HG03045 (cell line): Measurements from ENCODE around the gene SPDYE2B.
"Not testable (repeated sequence)": the region's sequence is repeated elsewhere in the genome, so short reads cannot be mapped to it uniquely, and the experiment has no call there.

ENCODE experiments used
- ATAC-seq: cut with Tn5 transposase; IDR thresholded peaks from one replicate; pipeline ENCODE4 v1.9.1; 2021; ENCODE audit warnings: mild to moderate bottlenecking, moderate library complexity; ENCODE audit not compliant: unreplicated experiment

SPDYE2B gene, protein sequence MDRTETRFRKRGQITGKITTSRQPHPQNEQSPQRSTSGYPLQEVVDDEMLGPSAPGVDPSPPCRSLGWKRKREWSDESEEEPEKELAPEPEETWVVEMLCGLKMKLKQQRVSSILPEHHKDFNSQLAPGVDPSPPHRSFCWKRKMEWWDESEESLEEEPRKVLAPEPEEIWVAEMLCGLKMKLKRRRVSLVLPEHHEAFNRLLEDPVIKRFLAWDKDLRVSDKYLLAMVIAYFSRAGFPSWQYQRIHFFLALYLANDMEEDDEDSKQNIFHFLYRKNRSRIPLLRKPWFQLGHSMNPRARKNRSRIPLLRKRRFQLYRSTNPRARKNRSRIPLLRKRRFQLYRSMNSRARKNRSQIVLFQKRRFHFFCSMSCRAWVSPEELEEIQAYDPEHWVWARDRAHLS

DNA sequence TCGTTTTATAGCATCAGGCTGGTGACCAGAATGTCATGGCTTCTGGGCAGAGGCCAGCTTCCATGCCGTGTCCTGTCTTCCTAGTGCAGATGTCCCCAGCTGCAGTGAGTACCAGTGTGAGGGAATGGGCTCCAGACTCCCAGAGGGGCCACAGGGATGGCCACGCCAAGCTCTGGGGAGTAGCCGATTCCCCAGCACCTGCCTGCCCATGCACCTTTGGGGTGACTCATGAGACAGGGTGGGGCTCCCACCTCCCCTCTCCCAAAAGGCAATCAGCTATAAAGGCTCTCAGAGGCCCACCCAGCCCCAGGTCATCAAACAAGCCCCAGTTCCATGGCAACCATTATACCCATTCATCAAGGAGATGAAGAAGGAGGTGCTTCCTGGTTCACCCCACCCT lies at the start of gene SPDYE2B:
Gene SPDYE2B (plus strand): TSS at position 396 of the 400 bp plus-strand sequence. CDS start 2,030 bp downstream, outside the sequence.
- ATAC-seq: not testable (repeated sequence)

DNA sequence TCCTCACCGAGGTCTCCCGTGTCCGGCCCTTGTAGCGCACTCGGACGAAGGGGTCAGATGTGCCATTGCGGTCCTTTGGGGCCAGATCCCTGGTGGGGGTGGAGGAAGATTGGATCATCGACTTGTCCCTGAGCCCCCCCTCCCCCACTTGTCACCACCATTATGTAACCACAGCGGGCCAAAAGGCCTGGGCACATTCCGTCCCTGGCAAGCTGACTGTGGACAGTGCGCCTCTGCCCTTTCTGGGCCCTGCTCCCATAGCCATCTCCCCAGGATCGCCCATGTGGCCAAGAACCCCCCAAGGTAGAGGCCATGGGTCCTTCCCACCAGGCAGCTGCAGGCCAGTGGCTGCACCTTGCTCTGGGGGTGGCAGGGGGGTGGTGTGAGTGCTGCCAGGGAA lies 47.8 kb upstream of the SPDYE2B start:
- not testable (repeated sequence) for ATAC-seq

DNA sequence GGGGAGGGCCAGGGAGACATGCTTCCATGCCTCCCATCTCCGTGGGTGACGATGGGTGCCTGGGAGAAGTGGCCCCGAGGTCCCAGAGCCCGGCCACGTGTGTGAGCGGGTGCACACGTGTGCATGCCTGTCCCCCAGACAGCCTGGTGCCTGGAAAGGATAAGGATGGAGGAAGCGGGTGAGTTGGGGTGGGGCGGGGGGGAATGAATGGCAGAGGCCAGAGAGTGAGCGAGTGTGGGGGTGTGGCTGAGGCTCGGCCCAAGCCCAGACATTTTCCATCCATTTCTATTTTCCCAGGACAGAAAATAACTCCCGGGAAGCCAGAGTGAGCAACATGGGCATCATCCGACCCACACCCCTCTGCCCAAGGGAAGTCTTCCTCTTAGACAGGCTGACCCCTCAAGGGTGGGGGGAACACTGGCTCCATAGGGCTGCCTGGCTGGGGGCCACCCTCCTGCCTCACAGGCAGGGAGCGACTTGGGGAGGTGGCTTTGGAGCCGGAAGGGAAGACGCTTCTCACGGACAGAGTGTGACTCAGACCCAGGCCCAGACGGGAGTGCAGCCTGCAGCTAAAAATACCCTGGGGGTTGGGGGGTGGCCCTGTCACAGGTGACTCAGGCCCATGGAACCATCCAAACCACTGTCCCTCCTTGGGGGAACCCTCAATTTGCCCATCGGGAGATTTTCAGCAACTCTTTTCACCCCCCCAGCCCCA lies 45.5 kb upstream of the SPDYE2B start:
- ATAC-seq: not testable (repeated sequence)

DNA sequence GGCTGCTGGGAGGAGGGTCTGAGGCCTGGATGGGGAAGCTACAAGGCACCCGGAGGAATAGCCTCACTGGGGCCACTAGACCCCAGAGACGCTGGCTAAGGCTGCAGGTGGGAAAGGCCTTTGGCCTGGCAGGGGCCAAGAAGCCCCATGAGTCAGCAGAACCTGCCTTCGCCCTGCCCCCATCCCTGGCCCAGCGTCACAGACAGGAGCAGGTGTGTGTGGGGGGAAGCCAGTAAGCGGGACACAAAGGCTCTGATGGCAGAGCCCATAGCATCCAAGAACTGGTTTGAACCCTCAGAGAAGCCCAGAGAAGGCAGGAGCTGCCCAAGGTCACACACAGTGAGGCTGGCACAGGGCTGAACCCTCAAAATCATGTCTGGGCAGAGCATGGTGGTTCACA lies 43.3 kb upstream of the SPDYE2B start:
- not testable (repeated sequence) for ATAC-seq

DNA sequence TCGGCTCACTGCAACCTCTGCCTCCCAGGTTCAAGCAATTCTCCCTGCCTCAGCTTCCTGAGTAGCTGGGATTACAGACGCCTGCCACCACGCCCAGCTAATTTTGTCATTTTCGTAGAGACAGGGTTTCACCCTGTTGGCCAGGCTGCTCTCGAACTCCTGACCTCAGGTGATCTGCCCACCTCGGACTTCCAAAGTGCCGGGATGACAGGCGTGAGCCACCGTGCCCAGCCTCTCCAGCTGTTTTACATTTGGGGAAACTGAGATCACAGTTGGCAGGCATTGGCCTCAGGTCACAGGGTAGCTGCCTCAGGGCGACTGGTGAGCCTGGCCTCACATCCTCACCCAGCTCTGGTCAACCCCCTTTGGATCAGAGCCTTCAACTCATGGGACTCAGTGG lies 40.4 kb upstream of the SPDYE2B start:
- not testable (repeated sequence) for ATAC-seq

DNA sequence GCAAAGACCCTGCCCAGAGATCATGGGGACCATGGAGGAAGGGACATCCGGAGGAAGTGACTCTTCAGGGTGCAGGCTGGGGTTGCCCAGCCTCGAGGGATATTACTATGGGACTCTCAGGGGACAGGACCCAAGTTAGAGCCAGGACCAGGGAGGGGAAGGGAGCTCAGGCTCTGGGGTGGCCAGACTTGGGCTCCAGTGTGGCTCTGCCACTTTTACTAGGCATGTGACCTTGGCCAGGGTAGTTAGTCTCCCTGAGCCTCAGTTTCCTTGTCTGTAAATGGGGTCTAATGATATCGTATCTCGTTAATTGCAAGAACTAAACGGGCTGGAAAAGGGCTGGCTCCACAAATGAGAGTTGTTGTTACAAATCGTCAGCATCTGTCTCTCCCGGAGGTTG lies 39.7 kb upstream of the SPDYE2B start:
- not testable (repeated sequence) for ATAC-seq

DNA sequence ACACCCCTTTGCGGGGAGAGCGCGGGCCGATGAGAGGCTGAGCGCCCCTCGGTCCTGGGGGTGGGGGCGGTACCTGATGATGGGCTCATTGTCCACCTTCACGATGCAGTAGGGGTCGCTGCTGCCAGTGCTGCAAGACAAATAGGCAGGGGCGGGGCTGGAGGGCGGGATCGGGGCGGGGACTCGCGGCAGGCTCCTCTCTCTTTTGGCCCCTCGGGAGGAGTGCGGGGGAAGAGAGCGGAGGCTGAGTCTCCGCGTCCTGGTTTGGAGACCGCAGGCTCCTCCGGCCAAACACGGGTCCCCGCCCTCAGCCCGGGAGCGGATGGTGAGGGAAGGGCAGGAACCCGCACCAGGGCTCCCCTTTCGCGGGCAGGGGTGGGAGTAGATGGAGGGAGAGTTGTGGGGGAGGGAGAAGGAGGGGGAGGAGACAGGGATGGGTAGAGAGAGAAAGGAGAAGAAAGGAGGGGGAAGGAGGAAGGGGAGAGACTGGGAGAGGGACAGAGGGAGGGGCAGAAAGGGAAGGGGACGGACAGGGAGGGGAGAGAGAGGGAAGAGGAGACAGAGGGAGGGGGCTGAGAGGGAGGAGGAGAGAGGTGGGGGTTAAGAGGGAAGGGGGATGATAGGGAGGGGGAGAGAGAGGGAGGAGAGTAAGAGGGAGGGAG lies 39.0 kb upstream of the SPDYE2B start:
- ATAC-seq: peak; percentile 32

DNA sequence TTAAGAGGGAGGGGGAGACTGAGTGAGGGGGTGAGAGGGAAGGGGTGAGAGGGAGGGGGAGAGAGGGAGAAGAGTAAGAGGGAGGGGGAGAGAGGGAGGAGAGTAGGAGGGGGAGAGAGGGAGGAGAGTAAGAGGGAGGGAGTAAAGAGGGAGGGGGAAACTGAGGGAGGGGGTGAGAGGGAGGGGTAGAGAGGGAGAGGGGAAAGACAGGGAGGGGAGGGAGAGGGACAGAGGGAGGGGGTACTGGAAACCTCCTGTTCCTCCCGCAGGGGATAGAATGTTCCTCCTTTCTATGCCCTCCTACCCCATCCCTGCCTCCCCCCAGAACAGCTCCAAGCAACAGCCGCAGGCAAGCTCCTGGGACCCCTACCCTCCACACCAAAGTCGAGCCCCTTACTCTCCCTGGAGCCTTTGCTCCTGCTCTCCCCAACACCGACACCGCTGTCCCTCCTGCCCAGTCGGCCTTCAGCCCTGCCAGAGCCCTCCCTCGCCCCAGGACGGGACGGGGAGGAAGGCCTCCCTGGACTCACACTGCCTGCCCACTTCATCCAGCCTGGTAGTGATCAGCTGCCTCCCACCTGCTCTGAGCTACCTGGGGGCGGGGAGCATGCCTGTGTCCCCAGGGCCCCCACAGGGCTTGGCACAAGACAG lies 38.3 kb upstream of the SPDYE2B start:
- ATAC-seq: not testable (repeated sequence)

DNA sequence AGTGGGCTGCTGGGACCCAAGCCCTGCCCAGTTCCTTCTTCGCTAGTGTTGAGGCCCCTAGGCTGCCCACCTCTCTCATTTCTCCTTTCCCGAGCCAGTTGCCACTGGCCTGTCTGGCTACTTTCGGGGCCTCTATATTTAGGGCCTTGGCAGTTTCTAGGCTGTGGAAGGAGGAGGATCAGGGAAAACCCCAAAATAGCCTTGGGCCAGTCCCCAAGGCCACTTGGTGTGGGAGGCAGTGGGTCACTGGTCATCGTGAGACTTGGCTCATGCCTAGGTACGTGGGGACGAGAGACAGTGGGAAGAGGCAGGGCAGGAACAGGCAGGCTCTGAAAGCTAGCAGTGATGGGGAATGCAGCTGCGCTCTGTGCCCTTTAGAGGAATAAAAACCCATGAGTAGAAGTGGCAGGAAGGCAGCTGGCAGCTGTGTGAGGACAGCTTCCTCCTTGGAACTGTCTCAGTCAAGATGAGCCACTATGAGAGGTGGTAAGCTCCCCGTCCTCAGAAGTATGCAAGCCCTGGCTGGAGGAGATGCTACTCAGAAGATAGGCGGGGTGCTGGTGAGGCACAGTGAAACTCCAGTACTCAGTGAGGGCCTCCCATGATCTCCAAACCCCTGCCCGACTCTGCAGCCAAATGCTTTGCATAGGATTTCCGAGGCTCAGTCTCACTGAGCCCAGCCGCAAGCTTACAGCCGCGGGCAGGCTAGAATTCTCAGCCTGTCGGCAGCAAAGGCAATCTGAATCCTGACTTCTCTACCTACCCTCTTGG lies 36.4 kb upstream of the SPDYE2B start:
- ATAC-seq: peak; percentile 69

DNA sequence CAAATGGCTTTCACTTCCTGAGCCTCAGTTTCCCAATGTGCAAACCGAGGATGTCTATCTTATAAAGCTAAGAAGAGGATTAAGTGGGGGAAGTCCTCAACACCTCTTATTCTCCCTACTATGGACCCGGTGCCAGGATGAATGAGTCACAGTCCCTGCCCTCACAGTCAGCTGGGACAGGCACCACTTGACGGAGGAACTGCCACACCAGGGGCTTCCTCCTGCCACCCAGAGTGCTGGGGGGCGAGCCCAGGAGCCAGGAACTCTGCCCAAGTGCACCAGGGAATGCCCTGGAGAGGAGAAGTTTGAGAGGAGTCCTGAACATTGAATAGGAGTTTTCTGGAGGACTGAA lies 35.8 kb upstream of the SPDYE2B start:
- ATAC-seq: peak; percentile 21

DNA sequence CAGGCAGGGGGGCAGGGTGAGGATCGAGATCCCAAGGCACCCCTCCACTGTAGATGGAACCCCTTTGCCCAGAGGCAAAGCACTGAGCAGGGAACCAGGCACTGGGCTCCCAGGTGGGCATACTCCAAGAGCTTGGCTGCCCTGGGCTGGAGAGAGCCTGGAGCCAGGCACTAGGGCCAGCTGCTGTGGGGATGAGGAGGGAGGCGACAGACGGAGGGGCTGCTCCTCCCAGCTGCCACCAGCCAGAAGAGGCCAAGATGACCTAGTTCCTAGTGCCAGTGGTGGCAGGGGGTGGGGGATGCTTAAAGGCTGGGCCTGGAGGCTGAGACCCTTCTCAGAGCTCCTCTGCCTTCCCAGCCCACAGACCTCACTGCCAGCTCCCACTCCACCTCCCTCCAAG lies 35.2 kb upstream of the SPDYE2B start:
- ATAC-seq: not testable (repeated sequence)

DNA sequence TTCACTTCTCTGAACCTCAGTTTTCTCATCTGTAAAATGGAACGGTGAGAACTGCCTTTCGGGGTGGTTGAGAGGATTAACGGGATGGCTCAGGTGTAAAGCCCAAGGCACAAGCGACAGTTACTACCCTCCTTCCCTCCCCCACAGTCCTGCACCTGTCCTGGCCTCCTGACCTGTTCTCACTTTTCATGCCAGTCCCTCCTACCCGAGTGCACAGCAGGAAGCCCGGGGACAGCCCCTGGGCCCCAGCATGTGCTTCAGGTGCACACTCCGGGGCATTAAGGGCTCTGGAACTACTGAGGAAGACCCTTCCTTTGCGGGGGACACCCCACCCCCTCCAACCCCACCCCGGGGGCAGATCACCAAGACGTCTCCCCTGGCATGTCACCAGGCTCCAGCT lies 34.2 kb upstream of the SPDYE2B start:
- ATAC-seq: not testable (repeated sequence)

DNA sequence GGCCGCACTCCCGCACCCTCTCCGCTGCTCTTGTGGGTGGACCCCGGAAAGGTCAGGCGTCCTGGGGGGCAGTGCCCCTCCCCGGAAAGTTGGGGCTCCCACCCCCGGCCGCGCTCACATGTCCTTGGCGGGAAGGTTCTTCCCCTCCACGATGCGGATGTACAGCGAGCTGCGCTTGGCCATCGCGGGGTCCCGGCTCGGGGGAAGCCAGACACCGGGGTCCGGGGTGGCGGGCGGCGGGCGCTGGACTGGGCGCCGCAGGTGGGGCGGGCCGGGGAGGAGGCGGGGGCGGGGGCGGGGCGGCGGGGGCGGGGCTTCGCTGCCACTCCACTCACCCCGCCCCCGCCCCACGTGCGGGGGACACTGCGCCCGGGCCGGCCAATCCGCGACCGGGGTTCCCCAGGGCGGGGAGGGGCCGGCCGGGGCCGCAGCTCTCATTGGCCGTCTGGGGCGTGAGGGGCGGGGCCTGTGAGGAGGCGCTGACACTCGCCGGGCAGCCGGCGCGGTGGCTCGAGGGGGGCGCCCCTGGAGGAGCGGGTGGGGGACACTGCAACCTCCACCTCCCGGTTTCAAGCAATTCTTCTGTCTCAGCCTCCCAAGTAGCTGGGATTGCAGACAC lies 33.5 kb upstream of the SPDYE2B start, which contains the start of gene RASA4:
Gene RASA4 (minus strand): TSS at position 250 of the 619 bp plus-strand sequence. CDS start 67 bp downstream, at position 183.
- ATAC-seq: peak; percentile 69

DNA sequence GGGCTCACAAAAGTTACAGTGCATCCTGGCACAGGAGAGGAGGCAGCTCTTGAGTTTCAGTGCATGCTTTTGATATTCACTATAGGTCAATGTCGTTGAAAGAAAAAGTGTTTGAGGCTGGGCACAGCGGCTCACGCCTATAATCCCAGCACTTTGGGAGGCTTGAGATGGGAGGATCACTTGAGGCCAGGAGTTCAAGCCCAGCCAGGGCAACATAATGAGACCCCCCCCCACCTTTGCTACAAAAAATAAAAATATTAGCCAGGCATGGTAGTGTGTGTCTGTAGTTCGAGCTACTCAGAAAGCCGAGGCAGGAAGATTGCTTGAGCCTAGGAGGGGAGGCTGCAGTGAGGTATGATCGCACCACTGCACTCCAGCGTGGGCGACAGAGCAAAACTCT lies 32.0 kb upstream of the SPDYE2B start:
- not testable (repeated sequence) for ATAC-seq

DNA sequence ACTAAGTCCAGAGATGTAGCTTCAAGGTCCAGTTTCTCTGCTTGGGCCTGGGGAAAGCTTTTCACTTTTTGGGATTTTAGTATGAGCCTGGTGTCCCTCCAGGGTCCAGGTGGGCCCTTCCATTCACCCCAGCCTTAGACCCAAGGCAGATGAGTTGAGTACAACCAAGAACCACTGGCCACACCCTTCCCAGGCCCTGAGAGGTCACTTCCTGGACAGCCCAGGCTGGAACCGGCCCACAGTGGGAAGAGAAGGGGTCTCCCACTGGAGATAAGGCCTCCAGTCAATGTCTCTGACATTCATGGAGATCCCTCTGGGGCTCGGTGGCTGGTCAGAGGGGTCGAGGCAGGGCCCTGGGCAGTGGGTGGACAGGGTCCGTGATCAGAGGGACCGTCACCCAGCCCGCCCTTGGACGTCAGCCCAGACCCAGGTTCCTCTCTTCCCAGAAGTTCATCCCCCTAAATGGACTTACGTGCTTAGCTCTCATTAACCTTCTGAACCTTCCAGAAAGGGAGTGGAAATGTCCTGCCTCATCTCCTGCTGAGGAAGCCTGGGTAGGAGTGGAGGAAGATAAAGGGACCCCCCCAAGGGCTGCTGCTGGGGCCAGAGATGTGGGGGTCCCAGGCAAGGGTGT lies 22.7 kb upstream of the SPDYE2B start:
- not testable (repeated sequence) for ATAC-seq

DNA sequence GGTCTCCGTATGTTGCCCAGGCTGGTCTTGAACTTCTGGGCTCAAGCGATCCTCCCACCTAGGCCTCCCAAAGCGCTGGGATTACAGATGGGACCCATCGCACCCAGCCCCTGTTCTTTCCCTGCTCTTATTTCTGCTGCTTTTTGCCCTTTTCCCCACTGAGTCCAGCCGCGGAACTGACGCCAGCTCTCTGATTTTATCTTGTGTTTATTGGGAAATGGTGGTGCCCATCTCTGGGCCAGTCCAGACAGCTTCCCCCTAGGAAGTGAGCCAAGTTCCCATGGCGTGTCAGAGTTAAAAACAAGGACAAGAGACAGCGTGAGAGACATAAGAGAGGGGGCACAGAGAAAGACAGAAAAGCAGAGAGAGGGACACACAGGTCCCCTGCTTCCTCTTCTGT lies 19.5 kb upstream of the SPDYE2B start:
- not testable (repeated sequence) for ATAC-seq

DNA sequence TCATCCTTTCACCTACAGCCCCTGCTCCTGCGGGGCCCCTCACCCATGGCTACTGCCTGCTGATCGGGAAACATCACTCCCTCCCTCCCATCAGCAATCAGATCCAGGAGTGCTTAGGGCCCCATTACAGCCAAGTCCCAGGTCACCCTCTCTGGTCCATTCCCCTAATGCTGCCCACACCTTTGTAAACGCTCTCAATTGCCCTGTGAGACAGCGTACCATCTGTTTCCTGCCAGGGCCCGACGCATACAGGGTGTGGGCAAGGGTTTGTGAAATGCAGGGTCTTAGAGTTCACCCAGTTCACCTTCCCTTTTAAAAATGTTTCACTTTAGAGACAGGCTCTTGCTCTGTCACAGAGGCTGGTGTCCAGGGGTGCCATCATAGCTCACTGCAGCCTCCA lies 15.8 kb upstream of the SPDYE2B start:
- not testable (repeated sequence) for ATAC-seq

DNA sequence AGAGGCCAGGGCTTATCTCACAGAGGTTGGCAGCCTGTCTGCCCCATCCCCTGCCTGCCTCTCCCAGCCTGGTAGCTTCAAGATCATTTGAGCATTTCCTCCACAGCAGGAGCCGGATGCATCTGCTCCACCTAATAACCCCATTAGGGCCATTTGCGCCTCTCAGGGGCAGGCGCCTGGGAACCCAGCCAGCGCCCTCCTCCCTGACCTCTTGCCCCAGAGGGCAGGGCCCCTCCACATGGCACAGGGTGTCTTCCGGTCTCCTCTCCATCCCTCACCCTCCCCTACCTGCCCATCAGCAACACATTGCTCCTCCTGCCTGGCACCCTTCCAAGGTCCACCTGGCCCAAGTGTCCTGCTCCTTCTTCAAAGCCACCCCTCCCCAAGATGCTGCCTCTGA lies 14.8 kb upstream of the SPDYE2B start:
- ATAC-seq: not testable (repeated sequence)

DNA sequence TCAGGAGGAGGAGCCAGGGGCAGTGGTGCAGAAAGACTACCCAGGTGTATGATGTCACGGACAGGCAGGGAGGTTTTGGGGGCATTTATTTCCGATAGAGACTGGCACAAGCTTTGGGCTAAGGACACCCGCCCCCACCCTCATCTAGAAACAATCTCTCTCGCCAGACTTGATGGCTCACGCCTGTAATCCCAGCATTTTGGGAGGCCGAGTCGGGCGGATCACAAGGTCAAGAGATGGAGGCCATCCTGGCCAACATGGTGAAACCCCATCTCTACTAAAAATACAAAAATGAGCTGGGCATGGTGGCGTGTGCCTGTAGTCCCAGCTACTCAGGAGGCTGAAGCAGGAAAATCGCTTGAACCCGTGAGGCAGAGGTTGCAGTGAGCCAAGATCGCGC lies 13.2 kb upstream of the SPDYE2B start:
- not testable (repeated sequence) for ATAC-seq
